ENCODE results near the gene RGS7BP.

The RGS7BP gene

DNA sequence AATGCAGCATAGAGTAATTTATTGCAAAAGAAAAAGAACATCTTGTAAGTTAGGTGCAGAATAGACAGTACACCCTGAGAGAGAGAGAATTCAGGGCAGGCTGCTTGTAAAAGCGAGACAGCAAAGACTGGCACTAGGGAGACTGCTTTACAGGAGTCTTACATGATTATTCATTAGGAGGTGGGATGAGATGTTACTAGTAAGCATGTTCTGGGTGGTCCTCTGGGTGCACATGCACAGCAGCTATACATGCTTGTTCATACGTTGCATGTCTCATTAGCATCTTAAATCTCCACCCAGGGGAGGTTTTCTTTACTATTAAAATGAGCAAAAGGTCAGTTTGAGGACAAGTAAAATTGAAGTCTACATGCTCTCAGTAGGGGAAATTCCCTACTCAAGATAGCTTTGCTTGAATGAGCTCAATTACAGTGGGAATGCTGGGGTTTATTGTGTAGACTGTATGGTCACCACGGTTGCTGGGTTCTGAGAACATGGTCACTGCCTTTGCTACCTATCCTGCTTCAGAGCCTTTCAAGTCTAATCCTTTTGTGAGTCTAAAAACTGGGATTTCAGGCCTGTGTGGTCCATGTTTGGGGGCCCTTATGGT, 60.6 kb downstream of the RGS7BP start:
- no peak for DNase-seq

DNA sequence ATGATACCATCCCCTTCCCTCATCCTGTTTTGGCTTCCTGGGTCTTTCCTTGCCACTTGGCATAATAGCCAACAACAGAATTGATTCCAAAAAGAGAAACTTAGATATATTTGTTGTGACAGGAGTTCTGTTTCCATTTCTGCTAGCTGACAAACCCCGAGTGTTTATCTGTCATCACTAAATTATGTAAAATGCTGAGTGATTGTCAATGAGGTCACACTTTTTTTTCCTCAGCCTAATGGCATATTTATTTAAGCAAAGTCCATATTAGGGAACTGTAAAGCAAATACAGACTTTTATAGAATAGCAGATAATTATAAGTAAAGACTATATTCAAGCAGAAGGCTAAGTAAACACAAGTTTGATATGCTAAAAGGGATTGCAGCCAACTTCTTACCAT, 64.0 kb downstream of the RGS7BP start:
- DNase-seq: no peak

DNA sequence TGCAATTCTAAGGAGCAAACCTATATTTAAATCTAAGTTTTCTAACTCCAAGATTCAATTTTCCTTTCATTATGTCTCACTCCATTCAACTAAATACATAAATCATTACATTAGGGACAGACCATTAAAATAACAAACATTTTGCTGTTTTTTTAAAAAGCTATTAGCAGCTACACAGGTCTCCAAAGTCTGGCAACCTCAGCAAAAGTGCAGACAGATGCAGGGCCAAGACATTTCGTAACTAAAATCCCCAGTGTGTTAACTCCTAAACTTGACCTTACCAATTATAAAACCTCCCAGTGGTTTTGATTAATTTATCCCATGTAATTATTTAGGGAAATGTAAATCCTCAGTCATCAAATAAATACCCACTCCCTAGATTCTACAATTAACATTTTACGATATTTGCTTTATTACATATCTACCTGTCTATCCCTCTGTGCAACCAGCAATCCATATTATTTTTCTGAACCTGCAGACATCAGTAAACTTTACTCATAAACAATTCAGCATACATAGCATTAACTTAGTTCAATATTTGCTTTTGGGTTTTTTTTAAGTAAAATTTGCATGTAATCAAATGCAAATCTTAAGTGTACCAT, 64.7 kb downstream of the RGS7BP start:
- no peak for DNase-seq

DNA sequence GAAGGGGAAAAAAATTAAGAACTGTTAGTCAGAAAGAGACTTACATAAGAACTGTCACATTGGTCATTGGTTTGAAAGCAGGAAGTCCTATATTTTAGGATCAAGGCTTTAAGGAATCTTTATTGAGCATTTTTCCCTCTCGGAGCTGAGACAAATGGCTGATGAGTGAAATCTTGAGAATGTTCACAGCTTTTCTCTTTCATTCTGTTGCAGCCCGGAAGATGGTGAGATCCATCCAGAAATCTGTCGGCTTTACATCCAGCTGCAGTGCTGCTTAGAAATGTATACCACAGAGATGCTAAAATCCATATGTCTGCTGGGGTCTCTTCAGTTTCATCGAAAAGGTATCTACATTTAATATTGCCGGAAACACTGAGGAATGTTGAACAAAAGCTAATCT, 69.7 kb downstream of the RGS7BP start:
- DNase-seq: no peak

DNA sequence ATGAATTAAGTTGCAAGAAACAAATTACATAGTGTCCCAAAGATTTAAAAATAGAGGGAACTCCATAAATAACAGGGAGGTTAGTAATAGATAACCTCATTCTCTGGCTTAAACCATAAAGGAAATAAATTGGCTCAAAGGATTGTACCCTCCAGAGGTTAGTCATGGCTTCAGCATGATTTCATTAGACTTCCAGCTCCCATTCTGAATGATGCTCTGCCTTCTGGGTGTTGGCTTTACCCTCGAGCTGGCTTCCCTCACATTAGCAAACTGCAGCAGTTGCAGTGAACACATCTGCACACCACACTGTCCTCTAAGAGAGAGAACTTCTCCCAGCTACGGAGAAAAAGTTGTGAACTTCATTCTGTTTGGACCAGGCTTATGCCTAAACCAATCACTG, 70.4 kb downstream of the RGS7BP start:
- no peak for DNase-seq

DNA sequence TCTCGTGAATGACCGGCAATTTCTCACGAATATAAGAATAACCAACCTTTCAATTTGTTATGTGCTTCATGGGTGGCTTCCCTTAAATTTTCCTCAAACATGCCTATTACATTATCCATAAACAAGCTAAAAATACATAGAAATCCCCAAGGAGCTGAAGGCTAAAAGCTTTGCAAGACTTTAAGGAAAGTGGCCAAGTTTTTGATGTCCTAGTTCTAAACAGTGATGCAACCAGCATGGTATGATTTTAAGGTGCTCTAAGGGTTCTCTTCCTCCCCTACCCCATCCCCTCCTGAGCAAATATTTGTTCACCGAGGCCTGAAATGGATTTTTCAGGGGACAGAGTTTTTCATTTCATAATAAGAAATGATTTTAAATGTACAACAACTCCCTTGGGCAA, 79.8 kb downstream of the RGS7BP start:
- DNase-seq: no peak

DNA sequence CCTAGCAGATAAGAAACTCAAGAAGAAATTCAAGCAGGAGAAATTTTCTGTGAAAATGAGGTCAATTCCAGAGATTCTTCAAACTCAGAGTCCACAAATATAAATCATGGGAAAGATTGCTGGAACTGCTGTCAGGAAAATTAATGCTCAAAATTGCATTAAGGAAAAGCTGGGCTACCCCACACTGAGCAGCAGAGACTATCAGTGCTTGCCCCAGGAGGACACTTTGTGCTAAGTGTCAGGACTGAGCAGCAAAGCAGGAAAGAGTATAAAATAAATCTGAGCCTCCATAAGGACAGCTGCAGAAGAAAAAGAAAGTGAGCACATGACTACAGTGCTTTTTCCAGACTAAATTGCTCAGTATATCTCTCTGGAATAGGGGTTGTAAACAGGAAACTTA, 81.6 kb downstream of the RGS7BP start:
- no peak for DNase-seq

DNA sequence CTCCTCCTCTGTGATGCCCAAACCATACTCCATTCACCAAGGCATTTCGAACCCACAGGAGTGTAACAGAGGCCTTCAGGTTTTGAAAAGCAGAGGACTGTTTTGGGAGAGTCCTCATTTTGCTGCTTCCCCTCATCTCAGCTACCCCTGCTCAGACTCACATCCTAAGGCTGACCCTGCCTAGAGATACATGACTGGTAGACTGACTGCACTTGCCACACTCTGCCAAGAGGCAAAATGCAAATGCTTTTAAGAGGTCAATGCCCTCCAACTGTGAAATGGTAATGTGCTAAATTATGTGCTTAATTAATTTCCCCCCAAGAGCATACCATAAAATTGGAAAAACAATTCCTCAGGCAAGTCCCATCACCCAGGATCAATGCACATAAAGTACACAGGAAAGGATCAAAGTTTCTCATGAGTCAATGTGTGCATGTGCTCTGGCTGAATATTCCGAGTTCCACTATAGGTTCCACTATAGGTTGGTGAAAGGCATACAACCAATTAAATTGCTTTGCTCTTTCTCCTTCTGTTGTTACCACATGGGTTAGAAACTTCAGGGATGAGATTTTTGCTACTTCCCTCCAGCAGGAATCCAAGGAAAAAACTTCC, 87.0 kb downstream of the RGS7BP start:
- DNase-seq: no peak

DNA sequence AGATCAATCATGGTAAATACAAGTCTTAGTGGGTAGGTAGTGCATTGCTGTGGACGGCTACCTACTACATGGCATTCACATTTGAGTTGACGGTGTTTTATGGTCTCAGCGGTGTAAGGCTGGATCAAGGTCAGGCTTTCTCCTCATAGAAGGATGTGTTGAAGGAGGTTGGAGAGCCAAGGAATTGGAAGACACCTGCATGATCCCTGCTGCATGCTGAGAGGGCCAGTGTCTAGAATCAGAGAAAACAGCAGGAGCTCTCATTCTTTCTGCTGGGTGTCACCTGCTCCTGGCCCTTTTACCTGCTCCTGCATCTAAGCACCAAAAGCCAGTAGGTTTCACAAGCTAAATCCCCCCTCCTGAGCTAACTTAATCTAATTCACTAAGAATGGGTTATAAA, 88.2 kb downstream of the RGS7BP start:
- DNase-seq: no peak

DNA sequence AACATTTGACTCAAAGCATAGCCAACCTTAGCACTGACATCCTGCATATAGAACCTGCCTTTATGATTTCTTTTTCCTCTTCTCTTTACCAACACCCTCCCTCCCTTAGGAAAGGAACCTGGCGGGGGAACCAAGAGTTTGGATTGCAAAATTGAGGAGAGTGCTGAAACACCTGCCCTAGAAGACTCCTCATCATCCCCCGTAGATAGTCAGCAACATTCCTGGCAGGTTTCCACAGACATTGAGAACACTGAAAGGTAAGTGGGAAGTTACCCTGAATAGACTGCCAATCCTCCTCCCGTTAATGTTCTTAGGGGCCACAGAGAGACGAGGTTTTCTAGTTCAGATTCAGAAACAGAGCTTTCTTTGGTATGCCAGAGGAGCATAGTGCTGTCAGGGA, 88.8 kb downstream of the RGS7BP start:
- DNase-seq: no peak

DNA sequence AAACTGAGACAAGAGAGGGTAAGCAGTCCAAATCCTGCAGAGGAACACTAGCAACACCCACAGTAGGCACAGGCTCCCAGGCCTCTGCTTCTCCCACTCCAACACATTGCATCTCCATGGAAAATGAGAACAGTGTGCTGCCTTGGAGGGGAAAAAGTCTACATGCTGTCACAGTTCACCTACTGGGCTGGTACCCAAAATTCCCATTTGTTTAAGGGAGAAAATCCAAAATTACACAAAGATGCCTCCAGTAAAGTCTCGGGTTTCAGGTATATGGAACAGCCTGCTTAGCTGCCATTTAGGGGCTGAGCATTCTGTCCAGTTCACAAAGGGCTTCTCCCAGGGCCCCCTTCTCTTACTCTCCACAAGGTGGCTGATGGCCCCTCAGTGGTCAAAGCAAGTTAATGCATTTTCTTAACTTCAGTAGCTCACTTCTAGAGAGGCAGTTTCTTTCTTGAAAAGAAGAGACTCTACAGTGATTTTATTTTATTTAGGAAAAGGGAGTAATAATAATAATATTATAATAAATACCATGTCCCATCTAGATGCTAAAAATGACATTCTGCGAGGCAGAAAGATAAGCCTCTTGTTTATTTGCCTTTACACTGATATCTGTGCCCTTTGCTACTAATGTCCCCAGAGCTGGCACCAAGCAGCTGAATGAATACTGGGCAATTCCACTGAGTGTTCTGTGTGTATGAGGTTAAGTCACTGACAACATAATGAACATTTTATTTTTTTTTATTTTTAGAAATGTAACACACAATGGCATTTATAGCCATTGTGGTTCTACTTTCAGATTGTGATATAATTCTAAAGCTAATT, 89.4 kb downstream of the RGS7BP start:
- no peak for DNase-seq

DNA sequence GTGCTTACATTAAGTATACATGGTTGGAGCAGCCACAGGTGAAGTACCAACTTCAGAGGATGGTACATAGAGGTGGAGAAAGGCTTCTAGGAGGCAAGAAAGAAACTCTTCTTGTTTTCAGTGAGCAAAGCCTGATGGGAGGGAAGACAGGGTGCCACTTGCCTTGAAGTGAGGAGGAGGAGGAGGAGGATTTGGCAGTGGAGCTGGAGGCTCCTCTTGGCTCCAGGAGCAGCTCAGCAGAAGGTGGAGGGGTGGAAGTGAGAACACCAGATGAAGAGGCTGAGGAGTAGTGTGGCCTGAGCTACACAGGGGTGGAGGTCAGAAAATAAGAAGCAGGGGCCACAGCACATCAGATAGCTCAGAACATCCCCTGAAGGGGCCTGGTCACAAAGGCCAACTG, 93.4 kb downstream of the RGS7BP start:
- no peak for DNase-seq

DNA sequence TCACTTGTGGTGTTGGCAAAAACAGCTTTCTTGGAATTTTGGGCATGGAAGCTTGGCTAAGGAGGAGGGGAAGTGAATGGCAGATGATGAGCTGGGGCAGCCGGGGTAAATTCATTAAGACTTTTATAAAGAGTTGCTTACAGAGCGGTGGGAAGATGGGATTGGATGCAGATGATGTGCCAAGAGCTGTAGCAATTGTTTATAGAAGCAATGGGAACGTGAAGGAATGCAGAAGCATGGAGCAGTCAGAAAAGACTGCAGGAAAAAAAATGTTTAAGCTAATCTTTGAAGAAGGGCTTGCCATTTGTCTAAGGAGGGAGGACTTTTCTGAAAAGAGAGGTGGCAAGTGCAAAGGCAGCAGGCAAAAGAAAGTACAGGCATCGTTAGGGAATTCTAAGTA, 97.9 kb downstream of the RGS7BP start:
- DNase-seq: no peak

DNA sequence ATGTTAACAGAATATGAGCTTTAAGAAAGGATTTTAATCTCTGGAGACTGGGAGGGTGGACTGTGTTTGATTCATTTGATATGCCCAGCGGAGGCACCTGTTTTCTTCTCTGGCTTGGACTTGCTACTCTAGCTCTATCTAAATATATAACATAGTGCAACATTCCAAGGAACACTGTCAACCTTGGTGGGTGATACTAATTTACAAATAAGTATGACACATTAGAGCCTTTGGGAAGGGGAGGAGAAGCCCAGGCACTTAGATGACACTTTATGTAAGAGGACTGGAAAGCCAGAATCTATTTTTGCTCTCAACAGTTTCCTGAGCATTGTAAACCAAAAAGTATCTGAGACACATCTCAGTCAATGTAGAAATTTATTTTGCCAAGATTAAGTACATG, 101.1 kb downstream of the RGS7BP start:
- no peak for DNase-seq

DNA sequence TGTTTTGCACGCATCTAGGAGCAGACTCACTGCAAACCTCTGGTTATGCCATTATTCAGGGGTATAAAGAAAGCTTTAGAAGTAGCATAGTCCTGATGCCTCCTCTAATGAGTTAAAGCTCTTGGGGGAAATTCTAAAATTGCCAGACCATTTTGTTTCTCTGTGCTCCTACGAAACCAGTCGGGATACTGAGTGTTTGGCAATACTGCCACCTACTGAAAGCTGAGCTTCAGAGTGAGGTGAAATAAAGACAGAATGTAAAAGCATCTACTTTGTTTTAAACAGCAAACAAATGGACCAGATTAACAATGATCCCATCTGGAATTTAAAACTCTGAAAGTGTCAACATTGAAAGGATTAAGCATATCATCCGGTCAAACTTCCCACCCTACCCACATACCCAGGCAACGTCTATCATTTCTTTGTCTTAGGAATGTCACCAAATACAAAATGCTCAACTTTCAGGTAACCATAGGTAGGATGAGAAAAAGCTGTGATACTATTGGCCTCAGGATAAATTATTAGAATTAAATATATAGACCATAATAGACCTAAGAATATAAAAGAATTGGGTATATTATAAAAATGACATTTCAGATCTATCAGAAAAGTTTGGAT, 106.6 kb downstream of the RGS7BP start:
- DNase-seq: no peak

DNA sequence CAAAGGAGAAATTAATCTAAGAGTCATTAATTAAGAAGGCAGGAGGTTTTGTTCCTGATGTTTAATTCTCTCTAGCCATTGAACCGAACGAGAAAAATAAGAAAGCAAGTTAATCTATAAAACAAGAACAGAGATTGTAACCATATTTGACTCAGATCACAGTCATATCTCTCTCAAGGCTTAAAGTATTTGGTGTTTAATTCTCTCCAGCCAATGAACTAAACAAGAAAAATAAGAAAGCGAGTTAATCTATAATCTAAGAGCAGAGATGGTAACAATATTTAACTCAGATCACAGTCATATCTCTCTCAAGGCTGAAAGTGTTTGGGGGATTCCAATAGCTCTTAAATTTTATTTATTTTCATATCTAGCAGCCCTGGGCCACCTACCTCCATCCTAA, 110.1 kb downstream of the RGS7BP start:
- DNase-seq: no peak

DNA sequence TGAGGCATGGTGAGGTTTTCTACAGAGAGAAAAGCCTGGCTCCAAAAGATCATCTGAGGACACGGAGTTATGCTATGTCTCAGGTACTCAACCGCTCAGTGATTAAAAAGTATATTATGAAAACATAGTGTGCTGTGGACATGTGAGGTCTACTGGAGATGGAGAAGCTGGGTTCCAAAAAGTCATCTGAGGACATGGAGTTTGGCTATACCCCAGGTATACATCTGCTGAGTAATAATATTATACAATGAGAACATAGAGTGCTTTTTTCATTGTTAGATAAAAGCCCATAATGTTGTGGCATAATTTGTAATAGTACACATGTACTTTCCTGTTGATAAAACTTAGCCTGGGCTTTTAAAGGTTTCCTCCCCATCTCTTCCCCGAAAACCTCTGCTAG, 113.8 kb downstream of the RGS7BP start:
- no peak for DNase-seq

DNA sequence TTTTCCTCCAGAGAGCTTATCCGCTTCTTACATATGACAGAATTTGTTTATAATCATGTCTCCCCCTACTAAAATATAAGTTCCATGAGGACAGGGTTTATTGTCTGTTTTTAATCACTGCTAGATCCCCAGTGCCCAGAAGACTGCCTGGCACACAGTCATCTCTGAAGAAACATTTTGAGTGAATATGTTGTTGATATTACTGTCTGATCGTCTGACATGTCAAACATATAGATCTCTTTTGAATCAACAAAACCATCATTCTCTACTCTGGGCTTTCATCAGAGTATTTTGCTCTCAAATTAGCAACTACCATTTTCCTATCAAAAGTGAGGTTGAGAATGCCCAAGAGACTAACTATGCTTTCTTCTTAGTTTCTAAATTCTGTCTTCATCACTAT, 117.2 kb downstream of the RGS7BP start:
- DNase-seq: no peak

DNA sequence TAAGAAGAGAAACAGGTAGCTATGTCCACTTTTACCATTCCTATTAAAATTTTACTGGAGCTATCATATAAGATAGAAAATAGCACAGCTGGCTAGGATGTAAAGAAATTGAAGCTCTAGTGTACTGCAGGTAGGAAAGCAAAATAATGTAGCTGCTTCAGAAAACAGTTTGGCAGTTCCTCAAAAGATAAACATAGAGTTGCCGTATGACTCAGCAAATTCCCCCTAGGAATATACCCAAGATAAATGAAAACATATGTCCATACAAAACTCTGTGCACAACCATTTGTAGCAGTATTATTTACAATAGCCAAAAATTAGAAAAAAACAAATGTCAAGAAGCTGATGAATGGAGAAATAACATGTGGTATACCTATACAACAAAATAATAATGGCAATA, 119.9 kb downstream of the RGS7BP start:
- no peak for DNase-seq

DNA sequence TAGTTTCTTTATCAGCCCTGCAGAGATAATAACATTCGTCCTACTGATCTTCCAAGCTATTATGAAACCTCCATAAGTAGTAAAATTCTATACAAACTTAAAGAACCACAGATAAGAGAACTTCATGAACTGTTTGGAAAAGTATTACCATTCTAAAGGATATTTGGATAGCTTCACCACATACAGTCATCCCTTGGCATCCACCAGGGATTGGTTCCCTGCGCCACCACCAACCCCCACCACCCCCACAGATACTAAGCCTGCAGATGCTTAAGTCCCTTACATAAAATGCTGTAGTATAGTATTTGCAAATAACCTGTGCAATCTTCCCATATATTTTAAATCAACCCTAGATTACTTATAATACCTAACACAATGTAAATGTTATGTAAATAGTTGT, 123.1 kb downstream of the RGS7BP start:
- no peak for DNase-seq

DNA sequence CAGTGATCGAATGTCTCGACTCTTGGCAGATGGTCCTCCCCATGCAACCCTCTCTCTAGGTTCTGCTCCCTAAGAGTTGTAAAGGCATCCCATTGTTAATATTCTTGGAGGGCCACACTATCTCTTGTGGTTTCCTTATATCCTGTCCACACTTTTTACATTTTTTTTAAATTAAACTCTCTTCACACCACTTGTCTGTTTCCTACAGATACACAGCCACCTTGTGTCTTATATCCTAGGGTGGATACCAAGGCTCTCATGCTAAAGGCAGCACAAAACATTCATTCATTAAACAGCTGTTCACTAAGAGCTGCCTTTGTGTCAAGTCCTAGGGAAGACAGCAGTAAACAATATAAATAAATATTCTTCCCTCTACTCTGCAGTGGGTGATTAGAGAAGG, 124.0 kb downstream of the RGS7BP start:
- DNase-seq: no peak

DNA sequence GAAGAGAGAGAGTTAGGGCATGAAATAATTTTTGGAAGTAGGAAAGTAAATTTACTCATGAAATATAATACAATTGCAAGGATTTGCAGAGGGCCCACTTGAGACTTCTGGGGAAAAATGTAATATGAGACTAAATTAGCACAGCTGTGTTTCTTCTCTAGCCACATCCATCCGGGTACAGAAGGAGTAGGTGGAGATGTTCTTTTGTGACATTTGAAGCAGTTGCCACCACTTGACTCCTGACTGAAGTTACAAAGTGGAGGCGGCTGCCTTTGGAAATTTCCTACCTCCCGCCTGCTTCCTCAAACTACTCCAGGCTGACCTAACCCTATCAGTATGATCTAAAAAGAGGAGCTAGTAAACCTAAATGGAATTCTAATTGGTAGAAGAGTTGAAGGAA, 126.4 kb downstream of the RGS7BP start:
- DNase-seq: peak; percentile 58

DNA sequence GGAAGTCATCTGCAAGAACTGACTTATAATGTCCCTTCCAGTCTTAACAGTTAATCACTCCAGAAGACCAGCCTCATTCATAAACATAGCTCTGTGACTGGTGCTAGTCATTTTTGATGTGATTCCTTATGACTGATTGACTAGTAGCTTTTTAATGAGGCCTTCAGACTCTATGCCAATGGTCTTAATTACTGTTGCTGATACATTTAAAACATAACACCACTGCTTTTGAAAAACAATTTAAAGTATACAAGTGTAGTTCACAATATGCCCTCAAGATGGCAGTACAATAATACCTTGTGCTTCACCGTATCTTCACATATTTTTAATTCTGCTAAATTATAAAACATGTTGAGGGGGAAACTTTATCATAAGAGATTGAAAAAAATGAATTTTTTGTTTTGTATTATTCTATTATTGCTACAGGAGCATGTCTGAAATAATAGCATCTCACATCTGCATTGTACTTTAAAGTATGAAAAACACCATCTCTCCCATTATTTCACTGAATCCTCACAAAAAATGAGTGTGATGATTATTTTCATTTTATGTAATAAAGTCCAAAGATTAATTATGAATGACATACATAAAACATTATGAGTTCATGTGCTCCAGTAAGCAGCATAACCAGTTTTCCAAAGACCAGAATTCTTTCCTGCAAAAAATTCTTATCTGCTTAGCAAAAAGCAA, 129.3 kb downstream of the RGS7BP start:
- DNase-seq: no peak
